Neural cell (in vitro differentiated cells): ENCODE results near the gene RAB11FIP2. TPM values are rescaled to one million over a fixed set of nuclear protein-coding genes. Genes with fewer than 3 reads are reported as not detected.

Experiments used
- H2AFZ ChIP-seq: fragments of 200-600, 300-800 bp; sonication (generic), shearing (Covaris generic); 2 replicates; pipeline ENCODE4 v1.6.0; 2014; ENCODE audit warnings: low read depth, mild to moderate bottlenecking, antibody characterized with exemption, low read length, moderate library complexity
- H3F3A ChIP-seq: fragments of 200-600 bp; shearing (Covaris generic); 2 replicates; pipeline ENCODE4 v1.6.1; 2016; ENCODE audit warnings: mild to moderate bottlenecking, moderate library complexity, mixed read lengths, antibody characterized with exemption, low read length; ENCODE audit not compliant: insufficient read depth, poor library complexity, severe bottlenecking
- H3K27ac ChIP-seq: fragments of 200-600, 300-800 bp; sonication (generic), shearing (Covaris generic); 2 replicates; pipeline ENCODE4 v1.5.1; 2014; ENCODE audit warnings: mild to moderate bottlenecking, low read length, moderate library complexity
- H3K27me3 ChIP-seq: fragments of 300-800, 200-600 bp; sonication (generic), shearing (Covaris generic); 2 replicates; pipeline ENCODE4 v1.6.0; 2014; ENCODE audit warnings: mild to moderate bottlenecking, low read depth, low read length, moderate library complexity; ENCODE audit not compliant: insufficient read depth
- H3K36me3 ChIP-seq: fragments of 300-800, 200-600 bp; sonication (generic), shearing (Covaris generic); 2 replicates; pipeline ENCODE4 v1.5.1; 2014; ENCODE audit warnings: mild to moderate bottlenecking, antibody characterized with exemption, low read length, moderate library complexity; ENCODE audit not compliant: insufficient read depth
- H3K4me2 ChIP-seq: fragments of 300-800, 200-600 bp; sonication (generic), shearing (Covaris generic); 2 replicates; pipeline ENCODE4 v1.6.0; 2014; ENCODE audit warnings: mild to moderate bottlenecking, low read length
- H3K4me3 ChIP-seq: fragments of 300-800, 200-600 bp; sonication (generic), shearing (Covaris generic); 2 replicates; pipeline ENCODE4 v1.5.1; 2014; ENCODE audit warnings: mild to moderate bottlenecking, low read length, moderate library complexity
- H3K79me2 ChIP-seq: fragments of 200-600 bp; shearing (Covaris generic); replicated peaks from 2 replicates; pipeline ENCODE4 v1.6.0; 2014; ENCODE audit warnings: mild to moderate bottlenecking, low read length, moderate library complexity; ENCODE audit not compliant: insufficient read depth
- H3K9ac ChIP-seq: fragments of 300-800, 200-600 bp; sonication (generic), shearing (Covaris generic); 2 replicates; pipeline ENCODE4 v1.6.1; 2016; ENCODE audit warnings: mild to moderate bottlenecking, low read length, mixed read lengths
- H3K9me2 ChIP-seq: fragments of 200-600 bp; shearing (Covaris generic); 2 replicates; pipeline ENCODE4 v1.6.1; 2016; ENCODE audit warnings: mild to moderate bottlenecking, low read length, mixed read lengths; ENCODE audit not compliant: insufficient read depth
- H3K9me3 ChIP-seq: fragments of 200-600, 300-800 bp; sonication (generic), shearing (Covaris generic); 2 replicates; pipeline ENCODE4 v1.6.1; 2016; ENCODE audit warnings: mild to moderate bottlenecking, mixed run types, low read length, moderate library complexity, mixed read lengths
- H4K20me1 ChIP-seq: fragments of 200-600 bp; shearing (Covaris generic); 2 replicates; pipeline ENCODE4 v1.6.1; 2016; ENCODE audit warnings: mild to moderate bottlenecking, mixed run types; ENCODE audit not compliant: insufficient read depth
- EP300 ChIP-seq: fragments of 450-650 bp; conservative IDR thresholded peaks from 2 replicates; pipeline ENCODE4 v1.6.1; 2014; ENCODE audit warnings: antibody characterized with exemption, mild to moderate bottlenecking, moderate library complexity; ENCODE audit not compliant: poor library complexity, severe bottlenecking
- EZH2 ChIP-seq: fragments of 200-600, 300-800 bp; shearing (Covaris generic), sonication (generic); IDR thresholded peaks from 2 replicates; pipeline ENCODE4 v1.6.1; 2014; ENCODE audit warnings: antibody characterized with exemption, low read length, borderline replicate concordance, mild to moderate bottlenecking; ENCODE audit not compliant: insufficient read depth, poor library complexity, severe bottlenecking
- MXI1 ChIP-seq: fragments of 450-650 bp; conservative IDR thresholded peaks from 2 replicates; pipeline ENCODE4 v1.6.1; 2014; ENCODE audit warnings: antibody characterized with exemption, mild to moderate bottlenecking; ENCODE audit not compliant: poor library complexity, severe bottlenecking
- POLR2AphosphoS5 ChIP-seq: IDR thresholded peaks from 2 replicates; pipeline ENCODE4 v1.6.1; 2012
- RAD21 ChIP-seq: fragments of 450-650 bp; conservative IDR thresholded peaks from 2 replicates; pipeline ENCODE4 v1.6.1; 2014; ENCODE audit warnings: antibody characterized with exemption, mild to moderate bottlenecking, moderate library complexity
- REST ChIP-seq: IDR thresholded peaks from 2 replicates; pipeline ENCODE4 v1.6.1; 2012; ENCODE audit warnings: borderline replicate concordance
- SMC3 ChIP-seq: fragments of 450-650 bp; conservative IDR thresholded peaks from 2 replicates; pipeline ENCODE4 v1.6.1; 2014; ENCODE audit warnings: antibody characterized with exemption, mild to moderate bottlenecking, moderate library complexity; ENCODE audit not compliant: poor library complexity
- TAF1 ChIP-seq: IDR thresholded peaks from 2 replicates; pipeline ENCODE4 v1.6.1; 2012; ENCODE audit warnings: low read depth
- polyA plus RNA-seq: library from polyadenylated mRNA; depleted of rRNA; stranded (reverse); fragments of >200 nt; gene quantifications from 2 replicates; pipeline ENCODE4 v1.2.3, GENCODE V29; 2014
- TF ChIP-seq, protein P1 (sequence below): fragments of 450-650 bp; IDR thresholded peaks from 2 replicates; pipeline ENCODE4 v1.5.1; 2014; ENCODE audit warnings: antibody characterized with exemption, mild to moderate bottlenecking, moderate library complexity; ENCODE audit not compliant: poor library complexity, severe bottlenecking

RAB11FIP2 gene
- polyA plus RNA-seq, 1 donor from 2014 or later = 26.3 TPM

DNA sequence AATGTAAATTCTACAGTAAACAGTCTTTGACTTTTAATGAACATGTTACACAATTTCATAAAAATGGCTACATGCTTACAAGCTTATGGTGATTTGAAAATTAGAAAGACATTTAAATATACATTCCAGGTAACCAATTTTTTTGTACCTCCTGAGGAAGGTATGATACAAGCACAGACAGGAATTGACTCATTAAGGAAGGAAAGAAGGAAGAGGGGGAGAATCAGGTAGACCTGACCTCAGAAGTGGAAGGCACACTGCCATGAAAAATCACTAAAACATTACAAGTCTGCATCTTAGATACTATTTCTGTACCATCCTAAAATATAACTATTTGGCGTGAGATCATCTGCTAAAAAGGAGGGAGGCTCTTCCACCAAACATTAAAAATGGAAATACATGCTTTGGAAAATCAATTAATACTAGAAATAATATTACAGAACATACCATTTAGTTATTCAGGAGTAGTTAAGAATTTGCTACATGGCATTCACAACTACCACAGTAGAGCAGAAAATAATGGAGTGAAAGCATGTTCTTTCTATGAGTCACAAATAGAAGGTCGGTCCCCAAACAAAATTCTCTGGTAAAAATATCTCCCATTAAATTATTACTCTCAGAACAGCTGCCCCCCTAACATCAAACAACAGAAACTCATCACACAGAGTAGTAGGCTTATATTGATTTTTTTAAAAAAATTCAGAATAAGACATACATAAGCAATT, 15.2 kb downstream of the RAB11FIP2 start:
- H2AFZ ChIP-seq = no peak overlapping the region
- no peaks in the 10 kb centered on the region for H3K36me3 ChIP-seq
- no peaks in the 10 kb centered on the region for H3K79me2 ChIP-seq
- no peak overlapping the region for H3K27ac ChIP-seq
- H3F3A ChIP-seq = no peaks in the 10 kb centered on the region
- H3K9me2 ChIP-seq = no peaks in the 10 kb centered on the region
- no peaks in the 10 kb centered on the region for H3K9me3 ChIP-seq
- H3K9ac ChIP-seq = no peak overlapping the region
- H3K4me2 ChIP-seq = no peak overlapping the region
- H3K27me3 ChIP-seq = no peaks in the 10 kb centered on the region
- TF ChIP-seq REST (no peak), SMC3 (no peak), EZH2 (no peak), RAD21 (no peak), EP300 (no peak), MXI1 (no peak), POLR2AphosphoS5 (no peak), TAF1 (no peak)
- TF ChIP-seq, protein P1, sequence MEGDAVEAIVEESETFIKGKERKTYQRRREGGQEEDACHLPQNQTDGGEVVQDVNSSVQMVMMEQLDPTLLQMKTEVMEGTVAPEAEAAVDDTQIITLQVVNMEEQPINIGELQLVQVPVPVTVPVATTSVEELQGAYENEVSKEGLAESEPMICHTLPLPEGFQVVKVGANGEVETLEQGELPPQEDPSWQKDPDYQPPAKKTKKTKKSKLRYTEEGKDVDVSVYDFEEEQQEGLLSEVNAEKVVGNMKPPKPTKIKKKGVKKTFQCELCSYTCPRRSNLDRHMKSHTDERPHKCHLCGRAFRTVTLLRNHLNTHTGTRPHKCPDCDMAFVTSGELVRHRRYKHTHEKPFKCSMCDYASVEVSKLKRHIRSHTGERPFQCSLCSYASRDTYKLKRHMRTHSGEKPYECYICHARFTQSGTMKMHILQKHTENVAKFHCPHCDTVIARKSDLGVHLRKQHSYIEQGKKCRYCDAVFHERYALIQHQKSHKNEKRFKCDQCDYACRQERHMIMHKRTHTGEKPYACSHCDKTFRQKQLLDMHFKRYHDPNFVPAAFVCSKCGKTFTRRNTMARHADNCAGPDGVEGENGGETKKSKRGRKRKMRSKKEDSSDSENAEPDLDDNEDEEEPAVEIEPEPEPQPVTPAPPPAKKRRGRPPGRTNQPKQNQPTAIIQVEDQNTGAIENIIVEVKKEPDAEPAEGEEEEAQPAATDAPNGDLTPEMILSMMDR = no peak
- no peaks in the 10 kb centered on the region for H4K20me1 ChIP-seq
- no peak overlapping the region for H3K4me3 ChIP-seq

- no peak overlapping the region for H3K27ac ChIP-seq
- TF ChIP-seq, protein P1 = no peak
- TF ChIP-seq RAD21 (no peak), POLR2AphosphoS5 (no peak), EZH2 (no peak), EP300 (no peak), TAF1 (no peak), SMC3 (no peak)
- H3K9me3 ChIP-seq = no peaks in the 10 kb centered on the region
- H3K36me3 ChIP-seq = no peaks in the 10 kb centered on the region
- no peak overlapping the region for H3K4me3 ChIP-seq
- no peaks in the 10 kb centered on the region for H3K9me2 ChIP-seq
- H3K4me2 ChIP-seq = no peak overlapping the region
- no peaks in the 10 kb centered on the region for H3K27me3 ChIP-seq
- H3K9ac ChIP-seq = no peak overlapping the region
- no peaks in the 10 kb centered on the region for H3F3A ChIP-seq
- H2AFZ ChIP-seq = no peak overlapping the region
- H4K20me1 ChIP-seq = no peaks in the 10 kb centered on the region
- H3K79me2 ChIP-seq = no peaks in the 10 kb centered on the region
Observed at GRCh38 chr10:118028619-118029018, 18.1 kb downstream of the RAB11FIP2 start.
